Embryonic facial prominence (tissue), 1 donor: Measurements from ENCODE around the gene HDDC2.
"Not testable (repeated sequence)": the region's sequence is repeated elsewhere in the genome, so short reads cannot be mapped to it uniquely, and the experiment has no call there.

Experiments used
- DNase-seq: peaks from one replicate; pipeline ENCODE4 v3.0.0-alpha.2; 2016; ENCODE audit errors: extremely low spot score

Gene HDDC2

GRCh38 chr6:125306756-125307149 is 5.0 kb upstream of the HDDC2 start:
- DNase-seq: no peak

GRCh38 chr6:125304970-125305660 is 3.3 kb upstream of the HDDC2 start:
- no peak for DNase-seq

- DNase-seq: no peak
Observed at GRCh38 chr6:125303512-125303854, 1.7 kb upstream of the HDDC2 start.

GRCh38 chr6:125302840-125303511 is 1.2 kb upstream of the HDDC2 start:
- DNase-seq: no peak

GRCh38 chr6:125300992-125301434 is 754 bp downstream of the HDDC2 start:
- DNase-seq: no peak

GRCh38 chr6:125299257-125299656 is 2.5 kb downstream of the HDDC2 start:
- DNase-seq: no peak

- DNase-seq: no peak
Observed at GRCh38 chr6:125296471-125296870, 5.3 kb downstream of the HDDC2 start.

GRCh38 chr6:125294925-125295324 is 6.8 kb downstream of the HDDC2 start:
- no peak for DNase-seq

- DNase-seq: no peak
Observed at GRCh38 chr6:125294036-125294435, 7.7 kb downstream of the HDDC2 start.

GRCh38 chr6:125293587-125293986 is 8.2 kb downstream of the HDDC2 start:
- no peak for DNase-seq

- DNase-seq: no peak
Observed at GRCh38 chr6:125287718-125288117, 14.0 kb downstream of the HDDC2 start.

- DNase-seq: no peak
Observed at GRCh38 chr6:125285936-125286335, 15.8 kb downstream of the HDDC2 start.

- no peak for DNase-seq
Observed at GRCh38 chr6:125285353-125285752, 16.4 kb downstream of the HDDC2 start.

- DNase-seq: not testable (repeated sequence)
Observed at GRCh38 chr6:125282470-125282869, 19.3 kb downstream of the HDDC2 start.

- DNase-seq: not testable (repeated sequence)
Observed at GRCh38 chr6:125280370-125281035, 21.3 kb downstream of the HDDC2 start.

GRCh38 chr6:125279961-125280360 is 21.8 kb downstream of the HDDC2 start:
- DNase-seq: no peak

- DNase-seq: no peak
Observed at GRCh38 chr6:125277838-125278237, 23.9 kb downstream of the HDDC2 start.

- no peak for DNase-seq
Observed at GRCh38 chr6:125275779-125276178, 26.0 kb downstream of the HDDC2 start.

- DNase-seq: no peak
Observed at GRCh38 chr6:125274935-125275334, 26.8 kb downstream of the HDDC2 start.

GRCh38 chr6:125273965-125274364 is 27.8 kb downstream of the HDDC2 start:
- no peak for DNase-seq

- no peak for DNase-seq
Observed at GRCh38 chr6:125273251-125273650, 28.5 kb downstream of the HDDC2 start.

GRCh38 chr6:125271486-125272159 is 30.1 kb downstream of the HDDC2 start:
- DNase-seq: no peak
